NOMO-1 treated with DMSO at 0.1 percent for 48 hours (cell line): ENCODE results near the gene FBF1.
"Not testable (repeated sequence)": the region's sequence is repeated elsewhere in the genome, so short reads cannot be mapped to it uniquely, and the experiment has no call there.

Experiments
- DNase-seq: peaks from one replicate; lab custom pipeline; 2025; ENCODE audit not compliant: unreplicated experiment; lab: John Stamatoyannopoulos, UW

FBF1 gene

DNA sequence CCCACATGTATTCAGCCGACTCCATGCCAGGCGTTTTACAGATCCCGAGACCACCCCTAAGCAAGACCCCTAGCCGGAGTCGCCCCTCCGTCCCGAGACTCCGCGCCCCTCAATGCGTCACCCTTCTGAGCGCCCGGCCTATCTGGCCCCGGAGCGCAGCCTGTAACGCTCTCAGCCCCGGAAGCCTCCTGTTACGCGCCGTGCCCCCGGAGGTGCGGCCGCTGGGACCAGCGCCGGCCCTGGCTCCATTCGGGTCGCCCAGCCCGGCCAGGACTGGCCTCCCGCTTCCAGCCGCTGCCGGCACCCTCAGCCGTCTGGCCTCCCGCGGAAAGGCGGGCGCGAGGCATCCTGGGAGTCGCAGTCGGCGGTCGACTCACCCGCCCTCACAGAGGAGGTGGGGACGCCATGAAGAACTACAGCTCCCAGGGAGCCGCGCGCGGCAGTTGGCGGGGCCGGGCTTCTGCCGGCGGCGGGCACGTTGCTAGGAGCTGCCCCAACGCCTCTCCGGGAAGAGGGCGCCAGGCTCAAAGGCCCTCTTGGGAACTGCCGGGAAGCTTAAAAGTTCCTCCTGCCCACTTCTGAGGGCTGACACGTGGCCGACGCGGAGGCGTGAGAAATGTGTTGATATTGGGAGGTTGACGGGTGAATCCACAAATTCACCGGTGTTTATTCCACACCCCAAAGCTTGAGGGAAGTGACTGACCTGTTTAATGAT lies at the start of gene FBF1:
Gene FBF1 (minus strand): TSS at position 316 of the 715 bp plus-strand sequence. CDS start 2,893 bp downstream, outside the sequence.
- peak; percentile 88 for DNase-seq

DNA sequence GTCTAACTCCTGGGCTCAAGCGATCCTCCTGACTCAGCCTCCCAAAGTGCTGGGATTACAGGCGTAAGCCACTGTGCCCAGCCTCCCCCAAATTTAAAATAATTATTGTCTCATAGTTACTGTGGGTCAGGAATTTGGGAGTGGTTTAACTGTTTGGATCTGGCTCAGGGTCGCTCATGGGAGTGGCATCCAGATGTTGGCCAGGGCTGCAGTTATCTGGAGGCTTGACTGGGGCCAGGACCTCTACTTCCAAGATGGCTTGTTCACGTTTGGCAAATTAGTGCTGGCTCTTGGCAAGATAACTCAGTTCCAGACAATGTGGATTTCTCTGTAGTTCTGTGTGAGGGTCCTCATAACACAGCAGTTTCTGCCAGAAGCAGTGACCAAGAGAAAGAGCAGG lies 46.2 kb upstream of the FBF1 start:
- no peak for DNase-seq

DNA sequence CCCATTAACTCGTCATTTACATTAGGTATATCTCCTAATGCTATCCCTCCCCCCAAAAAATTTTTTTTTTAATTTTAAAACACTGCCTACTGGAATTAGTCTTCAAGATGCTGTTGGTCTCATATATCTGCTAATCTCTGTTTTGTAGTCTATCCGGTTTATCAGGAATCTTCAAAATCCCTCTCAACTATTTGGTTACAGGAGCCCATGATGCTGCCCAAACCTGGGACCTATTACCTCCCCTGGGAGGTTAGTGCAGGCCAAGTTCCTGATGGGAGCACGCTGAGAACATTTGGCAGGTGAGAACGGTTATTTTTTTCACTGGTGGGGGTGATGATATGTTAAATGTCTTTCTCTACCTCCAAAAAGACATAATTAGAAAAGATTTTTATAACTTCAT lies 45.1 kb upstream of the FBF1 start:
- DNase-seq, result no peak

- DNase-seq, result peak; percentile 69
Observed at GRCh38 chr17:75983501-75984181, 42.8 kb upstream of the FBF1 start.

- DNase-seq, result no peak
Observed at GRCh38 chr17:75981019-75981615, 40.3 kb upstream of the FBF1 start.

DNA sequence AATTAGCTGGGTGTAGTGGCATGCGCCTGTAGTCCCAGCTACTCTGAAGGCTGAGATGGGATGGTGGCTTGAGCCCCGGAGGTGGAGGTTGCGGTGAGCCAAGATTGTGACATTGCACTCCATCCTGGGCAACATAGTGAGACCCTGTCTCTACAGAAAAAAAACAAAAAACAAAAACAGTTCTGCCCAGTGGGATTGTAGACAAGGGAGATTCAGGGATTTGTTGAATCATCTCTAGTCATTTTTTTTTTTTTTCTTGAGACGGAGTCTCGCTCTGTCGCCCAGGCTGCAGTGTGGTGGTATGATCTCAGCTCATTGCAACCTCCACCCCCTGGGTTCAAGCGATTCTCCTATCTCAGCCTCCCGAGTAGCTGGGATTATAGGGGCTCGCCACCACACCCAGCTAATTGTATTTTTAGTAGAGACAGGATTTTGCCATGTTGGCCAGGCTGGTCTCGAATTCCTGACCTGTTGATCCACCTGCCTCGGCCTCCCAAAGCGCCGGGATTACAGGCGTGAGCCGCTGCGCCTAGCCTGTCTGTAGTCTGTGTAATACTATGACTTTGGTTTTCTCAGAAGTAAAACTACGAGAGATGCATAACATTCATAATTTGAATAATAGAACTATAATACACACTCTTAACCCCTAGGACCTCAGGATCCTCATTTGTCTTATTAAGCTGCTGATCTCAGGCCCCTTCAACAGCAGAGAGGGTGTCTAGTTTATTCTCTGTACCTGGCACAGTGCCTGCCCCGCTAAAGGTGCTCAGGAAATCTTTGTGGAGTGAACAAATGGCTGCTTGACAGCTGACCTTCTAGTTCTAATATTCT lies 39.6 kb upstream of the FBF1 start:
- no peak for DNase-seq

GRCh38 chr17:75979705-75980187 lies 38.9 kb upstream of the FBF1 start:
- DNase-seq, result peak; percentile 53

- DNase-seq, result peak; percentile 96
Observed at GRCh38 chr17:75978938-75979704, 38.3 kb upstream of the FBF1 start, which contains the start of the genes ACOX1 and TEN1. TSS of gene ACOX1 (minus strand) at chr17:75979166. CDS start at chr17:75979073, 93 bp downstream. TSS of gene TEN1 (plus strand) at chr17:75979240. CDS start at chr17:75986193, 6,953 bp downstream.

DNA sequence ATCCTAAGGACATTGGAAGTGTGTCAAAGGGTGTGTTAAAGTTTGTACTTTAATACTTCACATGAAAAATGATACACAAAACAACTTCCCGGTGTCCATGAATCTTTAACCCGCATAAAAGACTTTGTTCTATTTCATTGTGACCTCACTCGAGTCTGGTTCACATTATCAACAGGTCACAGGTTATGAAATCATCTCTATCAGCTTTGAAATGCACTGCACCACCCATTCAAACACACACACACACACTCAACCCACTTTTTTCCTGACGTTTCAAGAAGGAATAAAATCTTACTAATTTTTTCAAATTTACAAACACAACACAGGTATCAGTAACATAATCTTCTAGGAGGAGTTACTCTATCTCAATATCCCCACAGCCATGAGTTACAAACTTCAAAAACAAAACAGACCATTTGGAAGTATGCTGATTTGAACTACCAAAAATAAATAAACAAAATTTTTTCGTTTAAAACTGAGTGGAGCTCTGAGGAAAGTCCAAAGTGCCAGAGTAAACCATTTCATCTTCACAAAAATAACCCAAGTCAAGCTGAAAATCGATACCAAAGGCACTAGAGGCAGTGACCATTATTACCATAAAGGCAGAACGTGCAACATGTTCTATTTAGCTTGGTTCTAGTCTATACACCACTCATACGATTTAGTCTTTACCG lies 35.5 kb upstream of the FBF1 start:
- no peak for DNase-seq

- DNase-seq, result no peak
Observed at GRCh38 chr17:75975757-75976174, 34.9 kb upstream of the FBF1 start.

GRCh38 chr17:75975187-75975586 lies 34.3 kb upstream of the FBF1 start:
- DNase-seq, result not testable (repeated sequence)

- no peak for DNase-seq
Observed at GRCh38 chr17:75970626-75971025, 29.8 kb upstream of the FBF1 start.

DNA sequence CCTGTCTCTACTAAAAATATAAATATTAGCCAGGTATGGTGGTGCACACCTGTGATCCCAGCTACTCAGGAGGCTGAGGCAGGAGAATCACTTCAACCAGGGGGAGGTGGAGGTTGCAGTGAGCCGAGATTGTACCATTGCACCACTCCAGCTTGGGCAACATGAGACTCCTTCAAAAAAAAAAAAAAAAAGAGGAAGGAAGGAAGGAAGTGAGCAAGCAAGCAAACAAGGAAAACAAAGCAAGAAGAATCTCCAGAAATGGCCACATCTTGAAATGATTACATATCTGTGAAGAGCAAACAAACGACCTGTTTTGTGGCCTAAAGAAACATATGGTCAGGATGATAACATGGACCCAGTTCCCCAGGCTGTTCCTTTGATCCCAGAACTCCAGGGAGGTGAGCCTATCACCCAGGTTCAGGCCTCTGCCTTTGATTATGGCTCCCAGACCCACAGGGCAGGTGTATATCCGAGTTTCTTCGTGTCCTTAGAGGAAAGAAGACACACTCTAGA lies 29.2 kb upstream of the FBF1 start:
- peak; percentile 49 for DNase-seq

DNA sequence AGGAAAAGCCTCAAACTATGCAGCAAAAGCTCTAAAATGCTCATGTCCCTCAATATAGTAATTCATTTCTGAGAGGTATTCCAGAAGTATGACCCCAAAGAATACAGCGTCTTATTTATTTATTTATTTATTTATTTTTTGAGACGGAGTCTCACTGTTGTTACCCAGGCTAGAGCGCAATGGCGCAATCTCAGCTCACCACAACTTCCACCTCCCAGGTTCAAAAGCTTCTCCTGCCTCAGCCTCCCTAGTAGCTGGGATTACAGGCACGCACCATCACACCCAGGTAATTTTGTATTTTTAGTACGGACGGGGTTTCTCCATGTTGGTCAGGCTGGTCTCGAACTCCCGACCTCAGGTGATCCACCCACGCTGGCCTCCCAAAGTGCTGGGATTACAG lies 28.2 kb upstream of the FBF1 start:
- DNase-seq, result not testable (repeated sequence)

DNA sequence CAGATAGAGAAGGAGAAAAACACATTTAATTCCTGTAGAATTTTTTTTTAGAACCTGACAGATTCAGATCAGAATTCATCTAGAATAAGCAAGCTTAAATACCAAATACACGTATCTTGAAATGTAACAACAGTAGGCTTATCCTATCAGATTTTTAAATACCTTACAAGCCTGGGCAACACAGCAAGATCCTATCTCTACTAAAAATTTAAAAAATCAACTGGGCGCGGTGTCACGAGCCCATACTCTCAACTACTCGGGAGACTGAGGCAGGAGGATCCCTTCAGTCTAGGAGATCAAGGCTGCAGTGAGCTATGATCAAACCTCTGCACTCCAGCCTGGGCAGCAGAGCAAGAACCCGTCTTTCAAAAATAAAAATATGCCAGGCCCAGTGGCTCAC lies 24.6 kb upstream of the FBF1 start:
- no peak for DNase-seq

DNA sequence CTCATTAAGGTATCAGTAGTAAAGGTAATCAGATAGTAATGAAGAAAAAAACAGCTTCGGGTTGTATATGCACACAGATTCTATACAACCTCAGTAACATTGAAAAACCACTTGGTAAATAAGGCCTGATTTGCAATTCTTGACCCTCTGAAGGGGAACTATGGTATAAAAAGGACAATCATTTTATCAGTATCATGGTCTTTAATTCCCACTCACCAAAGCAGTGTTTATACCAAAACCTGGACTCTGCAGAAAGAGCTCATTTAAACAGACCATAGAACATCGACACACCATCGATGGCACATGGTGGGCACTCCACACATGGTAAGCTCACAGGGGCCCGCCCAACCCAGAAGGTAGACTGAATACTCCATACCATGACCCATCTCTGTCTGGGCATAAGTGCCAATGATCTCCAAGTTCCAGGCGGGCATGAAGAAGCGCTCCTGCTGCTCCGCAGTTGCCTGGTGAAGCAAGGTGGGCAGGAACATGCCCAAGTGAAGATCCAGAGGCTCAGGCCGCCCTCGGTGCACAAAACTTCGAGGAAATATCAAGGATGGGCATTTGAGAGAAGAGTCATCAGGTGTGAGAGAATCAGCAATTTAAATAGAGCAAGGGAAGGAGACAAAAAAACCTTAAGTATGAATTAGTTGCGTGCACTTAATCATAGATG lies 19.1 kb upstream of the FBF1 start:
- no peak for DNase-seq

DNA sequence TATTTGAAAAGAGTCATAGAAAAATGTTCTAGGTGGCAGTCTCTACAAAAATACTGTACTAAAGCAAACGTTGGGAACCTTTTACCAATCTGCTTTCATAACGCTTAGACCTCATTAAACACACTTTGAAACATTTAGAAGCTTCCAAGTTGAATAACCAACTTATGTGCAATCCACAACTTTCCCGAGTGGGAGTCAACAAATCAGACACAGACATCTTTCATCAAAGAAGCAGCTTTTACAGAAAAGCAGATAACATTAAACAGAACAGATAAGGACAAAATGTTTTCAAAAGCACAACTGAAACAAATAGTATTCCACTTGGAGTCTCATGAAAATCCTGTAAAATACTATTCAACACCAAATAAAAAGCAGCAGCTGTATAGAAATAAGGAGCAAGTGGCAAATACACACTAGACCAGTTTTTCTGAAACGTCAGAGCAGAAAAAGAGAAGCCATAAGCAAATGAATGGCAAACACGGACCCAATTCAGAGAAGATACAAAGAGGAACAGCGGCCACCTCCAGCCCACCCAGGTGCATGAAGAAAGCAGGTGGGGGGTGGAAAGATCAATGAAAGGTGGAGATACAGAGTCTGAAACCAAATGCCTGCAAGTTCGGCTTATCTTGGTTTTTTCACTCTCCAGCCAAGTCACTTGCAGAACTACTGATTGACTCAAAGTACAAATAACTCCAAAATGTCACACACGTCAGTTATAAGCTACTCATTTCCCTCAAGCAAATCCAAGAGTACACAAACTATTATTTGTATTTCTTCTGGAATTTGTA lies 18.4 kb upstream of the FBF1 start:
- DNase-seq, result no peak
